ENCODE data around the gene DST.

GRCh38 chr6:56540232-56541029 lies 102.3 kb downstream of the DST start:
- TF ChIP-seq CTCF (conservative IDR thresholded peaks at IDR 0.05; ENCODE audit: low read length) (no peak), EZH2phosphoT487 (IDR thresholded peaks at IDR 0.05; ENCODE audit: borderline replicate concordance) (no peak)

Measured in Loucy (cell line).